Subcutaneous abdominal adipose tissue (tissue), 5 donors: ENCODE measurements around the gene ZNF518A.

Source experiments
- H3K27ac ChIP-seq: one replicate; pipeline ENCODE4 v1.7.0; 2013; ENCODE audit warnings: low read depth, mild to moderate bottlenecking, inconsistent platforms, low read length, moderate library complexity
- H3K27me3 ChIP-seq, 5 donors: one replicate each; pipeline ENCODE4 v1.7.0; 2013; ENCODE audit warnings: low read length in 5 of 5, inconsistent platforms in 1 of 5; ENCODE audit not compliant: control insufficient read depth in 5 of 5, insufficient read depth in 4 of 5
- H3K36me3 ChIP-seq, 5 donors: one replicate each; pipeline ENCODE4 v1.7.0; 2013; ENCODE audit warnings: low read length in 5 of 5; ENCODE audit not compliant: control insufficient read depth in 5 of 5, insufficient read depth in 5 of 5
- H3K4me1 ChIP-seq, 5 donors: one replicate each; pipeline ENCODE4 v1.7.0; 2013; ENCODE audit warnings: low read length in 5 of 5, mild to moderate bottlenecking in 3 of 5, moderate library complexity in 1 of 5; ENCODE audit not compliant: control insufficient read depth in 5 of 5, insufficient read depth in 5 of 5
- H3K4me3 ChIP-seq, 5 donors: one replicate each; pipeline ENCODE4 v1.7.0; 2013; ENCODE audit warnings: low read length in 5 of 5, low read depth in 1 of 5
- H3K9ac ChIP-seq, 5 donors: one replicate each; pipeline ENCODE4 v1.7.0; 2013; ENCODE audit warnings: low read length in 5 of 5, mild to moderate bottlenecking in 4 of 5, moderate library complexity in 3 of 5
- H3K9me3 ChIP-seq, 5 donors: one replicate each; pipeline ENCODE4 v1.7.0; 2013; ENCODE audit warnings: low read length in 5 of 5; ENCODE audit not compliant: control insufficient read depth in 5 of 5
- donor health status: healthy.
- donor health status: healthy.
- donor health status: healthy.
- donor health status: healthy.
- donor health status: healthy.

Gene ZNF518A

DNA sequence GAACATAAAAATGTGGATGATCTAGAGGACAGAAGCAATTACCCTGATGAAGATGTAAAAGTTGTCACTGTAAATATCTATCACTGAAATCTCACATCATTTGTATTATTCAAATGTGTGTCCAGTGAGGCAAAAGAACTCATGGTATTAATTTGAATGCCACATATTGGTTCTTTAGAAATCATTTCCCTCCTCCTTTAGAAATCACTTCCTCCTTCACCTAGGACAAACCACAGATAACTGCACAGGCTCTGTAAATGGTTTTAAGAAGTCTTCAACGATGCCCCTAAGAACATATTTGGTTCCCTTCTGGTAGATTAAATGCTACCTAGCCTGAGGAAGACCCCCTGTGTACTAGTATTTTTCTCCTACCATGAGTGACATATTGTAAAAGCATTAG, 33.1 kb upstream of the ZNF518A start:
- Histone ChIP-seq H3K9ac (no peak overlapping the region), H3K27me3 (peaks cover 24 to 42% (median 33%) of the 10 kb centered on the region in 5 donors), H3K27ac (no peak overlapping the region), H3K9me3 (peaks cover 0 to 3% (median 0%) of the 10 kb centered on the region in 5 donors), H3K4me3 (no peak overlapping the region), H3K4me1 (no peaks in the 10 kb centered on the region), H3K36me3 (no peaks in the 10 kb centered on the region)

DNA sequence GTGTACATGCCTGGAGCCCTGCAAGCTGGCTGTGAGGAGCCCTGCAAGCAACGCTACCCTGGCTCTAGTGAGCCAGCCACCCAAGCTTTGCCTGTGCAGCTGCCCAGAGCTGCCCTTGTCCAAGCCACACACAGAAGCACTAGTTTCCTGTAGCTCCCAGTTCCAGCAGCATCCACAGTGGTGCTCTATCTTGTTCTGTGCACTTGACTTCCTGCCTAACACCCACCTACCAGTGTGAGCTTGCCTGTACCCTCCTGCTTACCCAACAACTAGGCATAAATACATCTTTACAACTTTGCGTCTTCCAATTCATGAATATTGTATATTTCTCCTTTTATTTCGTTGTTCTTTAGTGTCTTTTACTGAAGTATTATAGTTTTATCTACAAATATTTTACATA, 32.2 kb upstream of the ZNF518A start:
- H3K9me3 ChIP-seq, result peaks cover 0 to 3% (median 0%) of the 10 kb centered on the region in 5 donors
- no peaks in the 10 kb centered on the region for H3K36me3 ChIP-seq
- no peak overlapping the region for H3K4me3 ChIP-seq
- H3K9ac ChIP-seq, result no peak overlapping the region
- H3K27ac ChIP-seq, result no peak overlapping the region
- peaks cover 17 to 35% (median 27%) of the 10 kb centered on the region in 5 donors for H3K27me3 ChIP-seq
- H3K4me1 ChIP-seq, result no peaks in the 10 kb centered on the region

DNA sequence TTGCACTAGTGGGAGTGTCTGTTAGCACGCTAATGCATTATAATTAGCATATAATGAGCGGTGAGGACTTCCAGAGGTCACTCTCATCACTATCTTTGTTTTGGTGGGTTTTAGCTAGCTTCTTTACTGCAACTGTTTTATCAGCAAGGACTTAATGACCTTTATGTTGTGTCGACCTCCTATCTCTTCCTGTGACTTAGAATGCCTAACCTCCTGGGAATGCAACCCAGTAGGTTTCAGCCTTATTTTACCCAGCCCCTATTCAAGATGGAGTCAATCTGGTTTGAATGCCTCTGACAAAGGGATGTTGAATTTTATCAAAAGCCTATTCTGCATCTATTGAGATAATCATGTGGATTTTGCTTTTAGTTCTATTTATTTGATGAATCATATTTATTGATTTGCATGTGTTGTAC, 22.5 kb upstream of the ZNF518A start:
- Histone ChIP-seq H3K27me3 (peaks cover 4 to 18% (median 10%) of the 10 kb centered on the region in 5 donors), H3K36me3 (no peaks in the 10 kb centered on the region), H3K27ac (no peak overlapping the region), H3K4me1 (no peaks in the 10 kb centered on the region), H3K4me3 (no peak overlapping the region), H3K9ac (no peak overlapping the region), H3K9me3 (peaks cover 0 to 6% (median 0%) of the 10 kb centered on the region in 5 donors)

DNA sequence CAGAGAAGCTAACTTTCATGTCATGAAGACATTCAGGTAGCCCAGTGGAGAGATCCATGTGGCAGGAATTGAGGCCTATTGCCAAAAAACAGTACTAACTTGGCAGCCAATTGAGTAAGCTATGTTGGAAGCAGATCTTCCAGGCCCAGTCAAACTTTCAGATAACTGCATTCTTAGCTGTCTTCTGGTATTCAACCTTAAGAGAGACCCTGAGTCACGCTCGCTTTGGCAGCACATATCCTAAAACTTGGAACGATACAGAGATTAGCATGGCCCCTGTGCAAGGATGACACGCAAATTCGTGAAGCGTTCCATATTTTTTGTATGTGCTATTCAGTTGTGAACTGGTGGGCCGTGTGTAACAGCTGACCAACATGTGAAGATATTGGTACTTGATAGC, 17.6 kb upstream of the ZNF518A start:
- no peak overlapping the region for H3K9ac ChIP-seq
- no peak overlapping the region for H3K4me3 ChIP-seq
- peaks cover 0 to 5% (median 0%) of the 10 kb centered on the region in 5 donors for H3K9me3 ChIP-seq
- H3K27ac ChIP-seq, result no peak overlapping the region
- peaks cover 8 to 28% (median 11%) of the 10 kb centered on the region in 5 donors for H3K27me3 ChIP-seq
- no peaks in the 10 kb centered on the region for H3K4me1 ChIP-seq
- no peaks in the 10 kb centered on the region for H3K36me3 ChIP-seq

DNA sequence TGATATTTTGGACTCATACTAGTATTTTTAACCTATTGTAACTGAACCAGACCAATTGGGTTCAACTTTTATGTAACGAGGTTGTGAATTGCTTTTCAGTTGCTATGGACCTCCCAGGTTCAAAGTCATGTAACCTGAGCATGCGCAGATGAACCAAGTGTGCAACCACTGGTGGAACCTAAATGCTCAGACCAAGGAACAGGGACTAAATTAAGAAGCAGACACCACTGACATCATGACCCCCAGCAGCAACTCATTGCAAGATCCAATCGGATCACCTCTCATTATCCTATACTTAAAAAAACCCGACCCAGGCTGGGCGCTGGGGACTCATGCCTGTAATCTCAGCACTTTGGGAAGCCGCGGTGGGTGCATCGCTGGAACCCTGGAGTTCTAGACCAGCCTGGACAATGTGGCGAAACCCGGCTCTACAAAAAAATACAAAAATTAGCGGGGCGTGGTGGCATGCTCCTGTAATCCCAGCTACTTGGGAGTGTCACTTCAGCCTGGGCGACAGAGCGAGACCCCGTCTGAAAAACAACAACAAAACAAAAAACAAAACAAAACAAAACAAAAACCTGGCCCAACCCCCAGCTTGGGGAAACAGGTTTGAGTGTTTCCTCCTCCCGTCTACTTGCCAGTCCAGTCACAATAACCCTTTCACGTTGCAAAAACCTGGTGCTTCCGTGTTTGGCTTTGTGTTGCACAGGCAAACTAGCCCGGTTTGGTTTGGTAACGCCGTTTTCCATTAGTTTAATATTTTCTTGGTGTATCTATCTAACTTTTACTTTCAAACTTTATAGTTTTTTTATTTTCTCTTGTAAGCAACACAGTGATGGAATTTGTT, 11.3 kb upstream of the ZNF518A start:
- Histone ChIP-seq H3K9ac (no peak overlapping the region), H3K4me1 (no peaks in the 10 kb centered on the region), H3K27me3 (peaks cover 0 to 14% (median 8%) of the 10 kb centered on the region in 5 donors)

DNA sequence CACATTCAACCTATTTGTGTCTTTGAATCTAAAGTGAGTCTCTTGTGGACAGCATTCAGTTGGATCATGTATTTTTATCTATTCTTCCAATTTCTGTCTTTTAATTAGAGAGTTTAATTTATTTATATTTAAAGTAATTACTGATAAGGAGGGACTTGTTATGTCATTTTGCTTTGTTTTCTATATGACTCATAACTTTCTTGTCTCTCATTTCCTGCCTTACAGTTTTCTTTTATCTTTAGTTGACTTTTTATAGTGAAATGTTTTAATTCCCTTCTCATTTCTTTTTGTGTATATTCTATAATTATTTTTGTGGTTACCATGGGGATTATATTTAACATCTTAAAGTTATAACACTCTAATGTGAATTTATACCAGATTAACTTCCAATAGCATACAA, 7.3 kb upstream of the ZNF518A start:
- Histone ChIP-seq H3K4me3 (no peak overlapping the region), H3K9me3 (no peaks in the 10 kb centered on the region), H3K4me1 (peaks cover 0 to 8% (median 7%) of the 10 kb centered on the region in 5 donors), H3K9ac (no peak overlapping the region), H3K27me3 (peaks cover 0 to 15% (median 7%) of the 10 kb centered on the region in 5 donors), H3K27ac (no peak overlapping the region), H3K36me3 (no peaks in the 10 kb centered on the region)

More for the DNA sequence above, 11.3 kb upstream of the ZNF518A start:
- Histone ChIP-seq H3K27ac (no peak overlapping the region), H3K36me3 (no peaks in the 10 kb centered on the region), H3K9me3 (no peaks in the 10 kb centered on the region), H3K4me3 (no peak overlapping the region)

DNA sequence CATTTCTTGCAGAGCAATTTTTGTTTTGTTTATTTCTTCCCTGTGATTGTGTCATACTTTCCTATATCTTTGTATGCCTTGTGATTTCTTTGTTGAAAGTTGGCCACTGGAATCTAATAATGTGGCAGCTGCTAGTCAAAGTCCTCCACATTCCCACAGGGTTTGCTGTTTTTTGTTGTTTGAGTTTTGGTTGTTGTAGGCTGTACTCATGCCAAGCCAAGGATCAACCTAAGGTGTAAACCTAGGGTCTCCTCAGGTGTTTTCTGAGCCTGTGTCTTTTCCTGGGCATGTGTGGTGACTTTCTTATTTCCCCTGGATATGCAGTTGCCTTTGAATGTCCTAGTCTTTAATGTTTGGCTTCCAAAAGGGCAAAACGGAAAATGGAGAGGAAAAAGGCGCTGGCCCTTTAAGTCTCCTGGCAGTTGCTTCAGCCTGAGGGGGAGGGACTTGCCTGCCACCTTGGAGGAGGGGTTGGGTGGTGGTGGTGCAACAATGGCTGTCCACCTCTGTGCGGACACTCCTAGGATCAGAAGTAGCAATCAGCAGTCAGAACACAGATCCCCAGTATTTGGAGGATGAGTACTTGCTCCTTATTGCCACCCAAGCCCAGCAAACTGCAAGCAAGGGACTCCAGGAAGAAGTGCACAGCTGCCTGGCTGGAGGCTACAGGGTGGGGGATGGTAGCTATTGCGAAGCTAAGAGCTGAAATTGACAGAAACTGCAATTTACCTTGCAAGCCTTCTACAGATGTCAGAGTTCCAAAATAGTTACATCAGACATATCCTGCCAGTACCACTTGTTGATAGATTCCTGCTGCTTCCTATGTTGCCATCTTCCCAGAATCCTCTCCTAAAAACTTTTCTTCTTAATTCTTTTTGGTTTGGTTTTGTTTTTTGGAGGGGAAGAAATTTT, 5.6 kb upstream of the ZNF518A start:
- Histone ChIP-seq H3K36me3 (no peaks in the 10 kb centered on the region), H3K9ac (no peak overlapping the region), H3K9me3 (peaks cover 0 to 3% (median 0%) of the 10 kb centered on the region in 5 donors), H3K4me3 (peak overlapping the region; percentile 56 to 83 (median 65)), H3K27ac (no peak overlapping the region), H3K4me1 (peaks cover 0 to 11% (median 9%) of the 10 kb centered on the region in 5 donors), H3K27me3 (peaks cover 0 to 17% (median 12%) of the 10 kb centered on the region in 5 donors)

DNA sequence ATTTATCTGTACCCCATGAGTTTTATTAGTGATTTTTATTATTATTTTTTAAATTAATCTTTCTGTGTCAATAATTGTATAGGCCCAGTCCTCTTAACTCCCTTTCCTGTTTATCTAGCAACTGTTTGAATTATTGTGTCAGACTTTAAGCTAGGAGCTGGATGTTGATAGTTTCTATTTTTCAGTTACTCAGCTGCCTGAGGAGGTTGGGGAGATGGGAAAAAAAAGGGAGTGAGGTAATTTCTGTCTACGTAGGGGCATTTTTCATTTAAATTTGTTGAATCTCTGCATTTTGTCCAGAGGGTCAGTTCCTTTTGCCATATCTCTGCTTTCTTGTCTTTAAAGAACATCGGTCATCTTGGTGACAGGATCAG, 5.0 kb upstream of the ZNF518A start:
- H3K36me3 ChIP-seq, result no peaks in the 10 kb centered on the region
- peaks cover 0 to 14% (median 12%) of the 10 kb centered on the region in 5 donors for H3K4me1 ChIP-seq
- no peak overlapping the region for H3K27ac ChIP-seq
- H3K9ac ChIP-seq, result no peak overlapping the region
- no peak overlapping the region for H3K4me3 ChIP-seq
- H3K9me3 ChIP-seq, result peaks cover 0 to 3% (median 0%) of the 10 kb centered on the region in 5 donors
- peaks cover 0 to 17% (median 12%) of the 10 kb centered on the region in 5 donors for H3K27me3 ChIP-seq

DNA sequence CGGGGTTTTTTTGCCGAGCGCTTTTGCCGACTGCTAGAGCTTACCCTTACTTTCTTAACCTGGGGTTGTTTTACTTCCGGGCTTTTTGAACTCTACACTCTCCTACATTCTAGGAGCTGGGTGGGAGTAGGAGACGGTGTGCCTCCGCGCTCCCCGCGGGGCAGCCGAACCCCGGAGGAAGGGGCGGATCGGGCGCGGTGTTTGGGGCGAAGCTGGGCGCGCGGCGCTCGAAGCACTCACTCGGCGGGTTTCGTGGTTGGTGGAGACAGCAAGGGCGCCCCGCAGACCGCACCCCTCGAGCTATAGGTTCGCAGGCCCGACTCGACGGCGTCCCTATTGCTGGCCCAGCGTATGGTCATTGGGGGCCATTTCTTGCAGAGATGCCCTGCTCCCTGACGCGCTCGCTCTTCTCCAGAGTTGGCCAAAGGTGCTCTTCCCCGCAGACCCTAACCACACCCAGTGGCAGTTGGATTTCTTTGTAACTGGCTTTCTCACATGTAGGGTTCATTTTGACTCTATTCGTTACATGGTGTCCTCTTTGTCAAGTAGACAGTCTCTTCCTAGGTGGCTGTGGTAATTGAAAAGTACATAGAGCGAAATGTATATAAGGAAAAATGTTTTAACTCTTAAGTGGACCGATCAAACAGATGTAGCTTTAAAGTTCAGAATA, 364 bp downstream of the ZNF518A start:
- peaks cover 17 to 25% (median 22%) of the 10 kb centered on the region in 5 donors for H3K36me3 ChIP-seq
- H3K4me1 ChIP-seq, result peaks cover 0 to 20% (median 18%) of the 10 kb centered on the region in 5 donors

More for the DNA sequence above, 364 bp downstream of the ZNF518A start:
- peaks cover 0 to 3% (median 0%) of the 10 kb centered on the region in 5 donors for H3K9me3 ChIP-seq
- peak overlapping the region; percentile 88 to 96 (median 95) for H3K9ac ChIP-seq
- H3K27me3 ChIP-seq, result peaks cover 0 to 11% (median 5%) of the 10 kb centered on the region in 5 donors
- H3K4me3 ChIP-seq, result peak overlapping the region; percentile 79 to 99 (median 98)
- H3K27ac ChIP-seq, result peak overlapping the region; percentile 96
